Neural cell (in vitro differentiated cells): ENCODE data around the gene PLAC8.

Experiments used
- CTCF ChIP-seq: fragments of 450-650 bp; IDR thresholded peaks from 2 replicates; pipeline ENCODE4 v1.5.1; 2014; ENCODE audit warnings: antibody characterized with exemption, mild to moderate bottlenecking, moderate library complexity; ENCODE audit not compliant: poor library complexity, severe bottlenecking
- EP300 ChIP-seq: fragments of 450-650 bp; conservative IDR thresholded peaks from 2 replicates; pipeline ENCODE4 v1.6.1; 2014; ENCODE audit warnings: antibody characterized with exemption, mild to moderate bottlenecking, moderate library complexity; ENCODE audit not compliant: poor library complexity, severe bottlenecking
- EZH2 ChIP-seq: fragments of 200-600, 300-800 bp; shearing (Covaris generic), sonication (generic); IDR thresholded peaks from 2 replicates; pipeline ENCODE4 v1.6.1; 2014; ENCODE audit warnings: antibody characterized with exemption, low read length, borderline replicate concordance, mild to moderate bottlenecking; ENCODE audit not compliant: insufficient read depth, poor library complexity, severe bottlenecking
- POLR2AphosphoS5 ChIP-seq: IDR thresholded peaks from 2 replicates; pipeline ENCODE4 v1.6.1; 2012
- SMC3 ChIP-seq: fragments of 450-650 bp; conservative IDR thresholded peaks from 2 replicates; pipeline ENCODE4 v1.6.1; 2014; ENCODE audit warnings: antibody characterized with exemption, mild to moderate bottlenecking, moderate library complexity; ENCODE audit not compliant: poor library complexity

GRCh38 chr4:83071116-83071515, 43.4 kb downstream of the PLAC8 start:
- TF ChIP-seq POLR2AphosphoS5 (no peak), CTCF (no peak), EP300 (no peak), SMC3 (no peak), EZH2 (no peak)
